HG03520 (cell line): ENCODE data around the gene MAP3K5.
"Not testable (repeated sequence)": the region's sequence is repeated elsewhere in the genome, so short reads cannot be mapped to it uniquely, and the experiment has no call there.

Experiments used
- ATAC-seq: cut with Tn5 transposase; IDR thresholded peaks from one replicate; pipeline ENCODE4 v1.9.1; 2021; ENCODE audit warnings: mild to moderate bottlenecking, moderate library complexity; ENCODE audit not compliant: unreplicated experiment

The MAP3K5 gene

DNA sequence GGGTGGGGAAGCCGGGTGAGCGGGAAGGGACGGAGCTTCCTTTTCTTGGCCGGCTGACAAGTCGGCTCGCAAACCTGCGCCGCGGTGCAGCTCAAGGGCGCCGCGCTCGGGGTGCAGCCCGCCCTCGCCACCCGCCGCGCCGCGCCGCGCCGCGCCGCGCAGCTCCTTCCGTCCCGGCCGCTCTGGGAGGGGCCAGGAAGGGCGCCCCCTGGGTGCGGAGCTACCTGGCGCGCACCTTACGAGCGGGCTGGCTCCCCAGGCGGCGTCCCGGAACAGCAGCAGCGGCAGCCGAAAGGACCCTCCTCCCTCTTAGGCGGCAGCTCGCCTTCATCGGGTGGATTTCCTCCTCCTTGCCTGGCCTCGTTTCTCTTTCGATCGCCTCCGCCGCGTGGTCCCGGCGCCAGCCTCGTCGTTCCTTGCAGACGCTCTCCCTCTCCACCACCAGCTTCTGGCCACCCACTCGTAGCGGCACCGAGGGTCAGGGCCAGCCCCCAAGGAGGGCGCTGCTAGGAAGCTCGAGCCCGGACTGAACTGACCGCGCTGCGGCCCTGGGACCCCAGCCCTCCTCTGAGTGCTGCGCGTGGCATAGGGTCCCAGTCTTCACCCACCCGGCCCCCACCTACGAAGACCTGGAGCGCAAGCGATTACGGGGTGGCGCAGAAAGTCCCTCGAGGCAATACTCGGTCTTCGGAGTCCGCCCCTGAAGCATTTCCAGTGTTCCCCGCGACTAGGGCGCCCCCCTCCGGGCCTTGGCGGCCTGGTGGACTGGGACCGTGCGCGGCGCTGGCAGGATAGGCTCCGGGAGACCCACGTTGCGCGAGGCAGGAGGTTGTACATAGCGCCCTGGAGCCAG is at the start of gene MAP3K5:
MAP3K5 (minus strand) TSS at position 68 of the 853 bp plus-strand sequence. CDS start 320 bp downstream, outside the sequence.
- ATAC-seq = peak; percentile 57

- no peak for ATAC-seq
These were observed 48.2 kb upstream of the MAP3K5 start for GRCh38 chr6:136840276-136841001.

DNA sequence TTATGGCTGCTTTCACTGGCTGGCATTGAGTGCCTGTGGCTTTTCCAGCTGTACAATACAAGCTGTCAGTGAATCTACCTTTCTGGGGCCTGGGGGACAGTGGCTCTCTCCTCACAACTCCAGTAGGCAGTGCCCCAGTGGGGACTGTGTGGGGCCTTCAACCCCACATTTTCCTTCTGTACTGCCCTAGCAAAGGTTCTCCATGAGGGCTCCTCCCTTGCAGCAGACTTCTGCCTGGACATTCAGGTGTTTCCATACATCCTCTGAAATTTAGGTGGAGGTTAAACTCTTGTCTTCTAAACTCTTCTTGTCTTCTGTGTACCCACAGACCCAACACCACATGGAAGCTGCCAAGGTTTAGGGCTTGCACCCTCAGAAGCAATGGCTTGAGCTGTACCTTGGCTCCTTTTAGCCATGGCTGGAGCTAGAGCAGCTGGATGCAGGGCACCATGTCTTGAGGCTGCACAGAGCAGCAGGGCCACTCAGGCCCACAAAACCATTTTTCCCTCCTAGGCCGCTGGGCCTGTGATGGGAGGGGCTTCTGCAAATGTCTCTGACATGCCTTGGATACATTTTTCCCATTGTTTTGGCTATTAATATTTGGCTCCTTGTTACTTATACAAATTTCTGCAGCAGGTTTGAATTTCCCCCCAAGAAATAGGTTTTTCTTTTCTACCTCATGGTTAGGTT is 39.7 kb upstream of the MAP3K5 start:
- no peak for ATAC-seq

DNA sequence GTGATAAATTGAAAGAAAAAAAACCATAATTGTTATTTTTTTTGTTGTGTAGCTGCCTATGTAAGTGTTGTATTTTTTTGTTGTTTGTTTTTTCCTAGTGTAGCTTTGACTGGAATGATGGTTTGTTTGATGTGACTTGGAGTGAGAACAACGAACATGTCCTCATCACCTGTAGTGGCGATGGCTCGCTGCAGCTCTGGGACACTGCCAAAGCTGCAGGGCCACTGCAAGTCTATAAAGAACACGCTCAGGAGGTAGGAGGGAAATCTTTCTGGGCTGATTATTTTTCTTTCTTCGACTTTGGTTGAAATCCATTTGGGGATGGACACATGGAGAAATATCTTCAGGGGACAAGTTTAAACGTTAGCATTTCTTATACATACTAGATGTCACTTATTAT is 33.9 kb upstream of the MAP3K5 start:
- ATAC-seq = no peak

DNA sequence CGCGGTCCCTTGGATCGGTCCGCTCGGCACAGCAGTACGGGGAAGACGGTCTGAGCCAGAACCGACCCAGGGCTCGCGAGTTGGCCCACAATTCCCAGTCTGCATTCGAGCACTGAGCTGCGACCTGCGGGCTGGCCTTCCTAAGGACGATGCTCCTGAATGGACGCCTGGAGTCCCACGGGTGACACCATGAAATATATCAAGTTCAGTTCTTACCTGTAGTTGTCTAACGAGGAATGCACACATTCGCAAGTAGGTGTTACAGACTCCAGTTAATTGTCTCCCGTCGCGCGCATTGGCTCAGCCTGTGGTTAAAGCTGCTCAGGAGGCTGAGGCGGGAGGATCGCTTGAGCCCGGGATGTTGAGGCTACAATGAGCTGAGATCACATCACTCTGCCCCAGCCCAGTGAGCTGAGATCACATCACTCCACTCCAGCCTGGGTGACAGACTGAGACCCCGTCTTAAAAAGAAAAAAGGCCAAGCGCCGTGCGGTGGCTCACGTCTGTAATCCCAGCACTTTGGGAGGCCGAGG is 30.9 kb upstream of the MAP3K5 start:
- no peak for ATAC-seq

- ATAC-seq = peak; percentile 98
These were observed 30.3 kb upstream of the MAP3K5 start, which contains the start of gene PEX7 for GRCh38 chr6:136822376-136823127. TSS of gene PEX7 (plus strand) at chr6:136822592. CDS start at chr6:136822666, 74 bp downstream.

GRCh38 chr6:136822046-136822375 is 29.7 kb upstream of the MAP3K5 start:
- no peak for ATAC-seq

- ATAC-seq = no peak
These were observed 28.3 kb upstream of the MAP3K5 start for GRCh38 chr6:136820561-136820960.

- ATAC-seq = no peak
These were observed 24.4 kb upstream of the MAP3K5 start for GRCh38 chr6:136816656-136817055.

DNA sequence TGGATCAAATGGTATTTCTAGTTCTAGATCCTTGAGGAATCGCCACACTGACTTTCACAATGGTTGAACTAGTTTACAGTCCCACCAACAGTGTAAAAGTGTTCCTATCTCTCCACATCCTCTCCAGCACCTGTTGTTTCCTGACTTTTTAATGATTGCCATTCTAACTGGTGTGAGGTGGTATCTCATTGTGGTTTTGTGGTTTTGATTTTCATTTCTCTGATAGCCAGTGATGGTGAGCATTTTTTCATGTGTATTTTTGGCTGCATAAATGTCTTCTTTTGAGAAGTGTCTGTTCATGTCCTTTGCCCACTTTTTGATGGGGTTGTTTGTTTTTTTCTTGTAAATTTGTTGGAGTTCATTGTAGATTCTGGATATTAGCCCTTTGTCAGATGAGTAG is 23.3 kb upstream of the MAP3K5 start:
- not testable (repeated sequence) for ATAC-seq

DNA sequence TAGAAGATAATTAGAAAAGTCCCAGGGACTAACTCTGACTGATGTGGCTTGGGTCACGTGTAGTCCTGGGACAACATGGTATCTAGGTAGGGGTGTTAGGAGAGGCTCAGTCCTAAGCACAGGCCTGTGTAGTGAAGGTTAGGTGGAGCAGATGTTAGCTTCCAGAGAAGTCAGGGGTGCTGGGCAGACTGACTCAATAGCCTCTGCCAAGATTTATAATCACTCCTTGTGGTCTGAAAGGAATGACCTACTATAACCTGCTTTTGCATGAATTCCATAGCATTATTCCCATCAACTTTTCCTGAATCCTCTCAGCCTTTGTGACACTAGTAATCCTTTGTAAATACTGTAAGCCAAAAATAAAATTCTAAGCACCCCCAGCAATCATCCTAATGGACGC is 19.9 kb upstream of the MAP3K5 start:
- ATAC-seq = no peak

DNA sequence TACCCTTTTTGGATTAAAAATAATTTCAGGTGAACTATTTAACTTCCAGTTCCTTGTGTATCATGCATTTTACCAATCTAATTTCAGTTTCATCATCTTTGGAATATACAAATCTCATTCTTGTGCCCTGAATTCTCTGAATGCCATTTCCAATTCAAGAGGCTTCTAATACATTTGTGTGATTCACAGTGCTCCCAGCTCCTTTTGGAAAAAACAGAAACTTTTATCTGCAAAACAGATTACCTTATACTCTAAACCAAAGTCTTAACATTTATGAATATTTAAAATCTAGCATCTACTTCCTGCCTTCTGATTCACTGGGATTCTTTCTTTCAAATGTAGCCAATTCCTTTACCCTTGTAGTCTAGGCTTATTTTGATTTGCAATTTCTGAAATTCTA is 19.0 kb upstream of the MAP3K5 start:
- ATAC-seq = no peak

GRCh38 chr6:136809091-136809860 is 17.0 kb upstream of the MAP3K5 start:
- ATAC-seq = no peak

DNA sequence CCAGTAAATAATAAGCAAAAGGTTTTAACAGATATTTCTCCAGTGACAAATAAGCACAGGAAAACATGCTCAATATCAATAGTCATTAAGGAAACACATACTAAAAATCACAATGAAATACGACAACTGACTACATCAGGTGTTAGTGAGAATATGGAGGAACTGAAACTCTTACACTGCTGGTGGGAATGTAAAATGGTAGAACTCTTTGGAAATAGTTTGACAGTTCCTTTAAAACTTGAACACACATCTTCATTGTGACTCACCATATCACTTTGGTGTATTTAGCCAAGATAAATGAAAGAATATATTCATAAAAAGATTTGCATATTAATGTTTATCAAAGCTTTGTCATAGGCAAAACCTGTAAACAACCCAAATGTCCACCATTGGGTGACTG is 11.3 kb upstream of the MAP3K5 start:
- ATAC-seq = no peak

DNA sequence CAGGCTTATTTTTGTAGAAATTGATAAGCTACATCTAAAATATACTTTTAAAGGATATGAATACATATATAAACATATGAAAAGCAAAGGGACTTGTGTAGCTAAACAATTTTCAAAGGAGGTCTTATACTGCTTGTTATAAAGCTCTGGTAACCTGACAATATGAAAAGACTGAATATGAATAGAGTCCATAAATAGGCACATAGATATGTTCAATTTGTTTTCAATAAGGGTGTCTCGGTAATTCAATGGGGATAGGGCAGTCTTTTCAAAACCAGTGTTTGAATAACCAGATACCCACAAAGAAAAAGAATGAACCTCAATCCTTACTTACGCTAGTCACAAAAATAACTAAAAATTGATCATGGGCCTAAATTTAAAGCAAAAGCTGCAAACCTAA is 9.3 kb upstream of the MAP3K5 start:
- ATAC-seq = no peak

DNA sequence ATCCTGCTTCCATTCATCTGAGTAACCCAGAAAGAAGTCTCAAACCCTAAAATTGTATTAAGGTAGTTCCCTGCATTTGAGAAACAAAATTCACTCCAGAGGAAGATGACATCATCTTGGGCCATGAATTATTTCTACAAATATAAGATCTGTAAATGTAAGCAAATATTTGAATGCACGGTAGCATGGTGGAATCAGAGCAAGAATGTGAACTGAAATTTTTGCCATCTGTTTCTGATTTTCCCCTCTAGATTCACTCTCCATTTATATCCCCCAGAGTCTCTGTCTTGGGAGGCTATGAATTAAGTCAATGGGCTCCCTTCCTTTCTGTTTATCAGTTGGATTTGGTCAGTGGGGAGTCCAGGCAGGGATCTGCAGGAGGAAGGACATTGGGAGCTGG is 5.8 kb upstream of the MAP3K5 start:
- no peak for ATAC-seq

GRCh38 chr6:136795996-136796395 is 3.7 kb upstream of the MAP3K5 start:
- ATAC-seq = no peak

GRCh38 chr6:136795386-136795785 is 3.1 kb upstream of the MAP3K5 start:
- no peak for ATAC-seq

DNA sequence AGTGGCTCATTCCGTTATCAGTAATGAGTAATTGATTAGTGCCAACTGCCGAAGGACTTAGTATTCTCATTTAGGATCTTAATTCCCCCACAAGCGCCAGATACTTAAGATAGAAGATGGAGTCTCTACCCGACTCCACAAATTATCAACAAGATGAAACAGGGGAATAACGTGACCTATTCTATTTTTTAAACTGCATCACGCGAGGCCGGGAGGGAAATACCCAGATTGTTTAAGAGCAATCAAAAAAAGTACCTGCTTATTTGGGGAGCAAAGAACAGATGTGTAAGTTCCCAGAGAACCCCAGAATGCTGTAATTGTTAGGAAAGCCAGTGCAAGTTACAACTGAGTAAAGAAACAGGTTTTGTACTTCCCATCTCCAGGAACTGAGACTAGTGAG is 1.1 kb upstream of the MAP3K5 start:
- no peak for ATAC-seq

- no peak for ATAC-seq
These were observed 225 bp downstream of the MAP3K5 start for GRCh38 chr6:136792095-136792409.
